HG02623 (cell line): ENCODE data around the gene CCDC93.

Experiments used
- ATAC-seq: cut with Tn5 transposase; IDR thresholded peaks from one replicate; pipeline ENCODE4 v1.9.1; 2021; ENCODE audit warnings: moderate library complexity; ENCODE audit not compliant: unreplicated experiment

Gene CCDC93, protein sequence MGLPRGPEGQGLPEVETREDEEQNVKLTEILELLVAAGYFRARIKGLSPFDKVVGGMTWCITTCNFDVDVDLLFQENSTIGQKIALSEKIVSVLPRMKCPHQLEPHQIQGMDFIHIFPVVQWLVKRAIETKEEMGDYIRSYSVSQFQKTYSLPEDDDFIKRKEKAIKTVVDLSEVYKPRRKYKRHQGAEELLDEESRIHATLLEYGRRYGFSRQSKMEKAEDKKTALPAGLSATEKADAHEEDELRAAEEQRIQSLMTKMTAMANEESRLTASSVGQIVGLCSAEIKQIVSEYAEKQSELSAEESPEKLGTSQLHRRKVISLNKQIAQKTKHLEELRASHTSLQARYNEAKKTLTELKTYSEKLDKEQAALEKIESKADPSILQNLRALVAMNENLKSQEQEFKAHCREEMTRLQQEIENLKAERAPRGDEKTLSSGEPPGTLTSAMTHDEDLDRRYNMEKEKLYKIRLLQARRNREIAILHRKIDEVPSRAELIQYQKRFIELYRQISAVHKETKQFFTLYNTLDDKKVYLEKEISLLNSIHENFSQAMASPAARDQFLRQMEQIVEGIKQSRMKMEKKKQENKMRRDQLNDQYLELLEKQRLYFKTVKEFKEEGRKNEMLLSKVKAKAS

GRCh38 chr2:118013724-118014491 is at the start of gene CCDC93:
TSS of gene CCDC93 (minus strand) at chr2:118014070. CDS start at chr2:118013995, 75 bp downstream.
- peak; percentile 88 for ATAC-seq

GRCh38 chr2:118062669-118063068 is 48.8 kb upstream of the CCDC93 start:
- no peak for ATAC-seq

DNA sequence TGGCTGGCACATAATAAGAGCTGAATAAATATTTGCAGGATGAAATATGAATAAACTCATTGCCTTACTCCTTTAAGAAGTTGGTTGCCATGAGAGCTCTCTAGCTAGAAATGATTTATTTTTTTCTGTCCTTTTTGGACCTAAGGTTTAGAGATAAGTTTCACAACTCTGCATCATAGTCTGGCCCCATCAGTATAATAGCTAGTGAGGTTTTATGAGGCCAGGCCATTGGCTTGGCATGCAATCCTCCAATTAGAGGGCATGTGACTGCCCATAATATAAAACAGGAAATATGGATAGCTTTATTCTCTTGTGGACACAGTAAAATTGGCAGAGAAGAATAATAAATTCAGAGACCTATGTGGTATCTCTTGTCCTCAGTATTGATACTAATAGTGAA is 48.2 kb upstream of the CCDC93 start:
- no peak for ATAC-seq

GRCh38 chr2:118061135-118061955 is 47.5 kb upstream of the CCDC93 start:
- ATAC-seq: peak; percentile 80

DNA sequence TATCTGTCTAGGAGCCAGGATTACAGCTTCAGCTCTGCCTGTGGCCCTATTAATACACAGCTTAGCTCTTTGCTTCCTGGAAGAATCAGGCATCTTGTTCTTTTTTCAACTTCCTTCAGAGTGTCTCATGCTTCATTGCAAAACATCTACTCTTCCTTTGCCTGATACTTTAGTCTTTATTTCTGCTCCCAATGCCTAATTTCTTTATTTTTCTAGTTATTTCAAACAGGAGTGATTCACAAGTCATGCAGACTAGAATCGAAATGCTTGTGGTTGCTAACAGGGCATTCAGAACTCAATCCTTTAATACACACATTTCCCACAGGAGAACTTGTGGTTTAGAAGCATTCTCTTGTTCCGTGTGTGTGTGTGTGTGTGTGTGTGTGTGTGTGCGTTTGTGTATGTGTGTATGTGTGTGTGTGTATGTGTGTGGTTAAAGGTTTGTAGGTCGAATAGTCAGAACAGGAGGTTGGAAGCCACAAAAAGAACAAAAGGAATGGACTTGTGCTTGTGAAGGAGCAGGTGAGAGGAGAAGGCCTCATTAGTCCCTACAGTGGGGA is 46.1 kb upstream of the CCDC93 start:
- ATAC-seq: no peak

DNA sequence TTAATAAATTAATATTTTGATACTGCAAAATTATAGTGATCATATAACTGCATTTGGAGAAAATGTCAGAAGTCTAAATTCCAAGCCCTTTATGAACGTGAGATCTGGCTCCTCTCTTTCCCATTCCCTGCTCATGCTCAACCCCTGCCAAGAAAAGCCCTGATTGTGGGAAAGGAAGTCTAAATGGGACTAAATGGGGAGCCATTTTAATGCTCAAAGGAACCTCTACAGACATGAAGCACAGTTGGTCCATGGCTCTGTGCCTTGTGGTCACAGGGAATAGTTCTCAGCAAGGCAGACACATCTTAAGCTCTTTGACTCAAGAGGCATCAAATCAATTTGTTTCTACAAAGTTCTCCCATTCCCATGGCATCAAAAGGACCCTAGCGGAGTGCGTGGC is 45.1 kb upstream of the CCDC93 start:
- no peak for ATAC-seq

DNA sequence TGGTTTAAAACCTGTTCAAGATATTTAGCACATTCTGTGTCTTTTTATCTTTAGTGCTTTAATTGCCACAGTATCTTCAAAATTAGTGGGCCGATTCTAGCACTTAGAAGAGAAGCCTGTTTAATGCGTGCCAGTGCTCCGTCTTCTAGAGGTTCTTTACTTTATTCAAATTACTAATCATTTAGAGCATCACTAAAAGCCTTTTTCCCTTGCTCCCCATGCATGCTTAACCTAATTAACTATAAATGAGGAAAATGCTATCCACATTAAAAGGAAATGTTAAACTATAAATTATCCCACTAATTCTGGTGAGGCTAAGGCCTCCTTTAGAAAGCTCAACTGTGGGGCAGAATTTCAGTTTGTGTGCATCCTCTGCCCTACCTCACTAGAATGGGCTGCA is 42.9 kb upstream of the CCDC93 start:
- ATAC-seq: no peak

- ATAC-seq: peak; percentile 80
Measured at GRCh38 chr2:118056165-118056534, 42.3 kb upstream of the CCDC93 start.

DNA sequence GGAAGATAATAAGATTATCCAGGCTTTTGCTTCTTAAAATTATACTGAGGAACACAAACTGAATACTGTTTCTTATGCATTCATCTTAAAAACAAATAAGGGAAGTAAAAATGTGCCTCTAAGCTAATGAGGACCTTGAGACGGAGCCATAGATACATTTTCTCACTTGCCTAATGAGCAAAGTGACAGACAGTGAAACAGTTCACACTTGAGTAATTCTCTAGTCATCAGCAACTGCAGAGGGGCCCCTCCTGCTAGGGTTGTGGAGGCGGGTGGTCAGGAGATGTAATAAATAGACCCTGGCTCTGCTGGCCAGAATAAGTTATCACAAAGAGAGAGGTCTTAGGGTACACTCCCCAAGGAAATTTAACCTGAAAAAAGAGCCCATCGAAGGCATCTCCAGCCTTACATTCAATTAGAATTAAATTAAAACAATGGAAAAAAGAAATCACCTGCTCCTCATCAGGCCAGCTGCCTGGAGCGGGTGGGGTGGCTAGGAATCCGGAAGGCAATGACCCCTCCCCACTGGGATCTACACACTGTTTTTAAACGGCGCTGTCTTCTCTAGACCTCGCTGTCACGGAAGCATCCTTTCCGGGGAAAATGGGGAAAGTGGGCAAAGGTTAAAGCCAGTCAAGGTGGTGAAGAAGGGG is 41.8 kb upstream of the CCDC93 start:
- peak; percentile 85 for ATAC-seq

GRCh38 chr2:118054213-118055008 is 40.5 kb upstream of the CCDC93 start:
- ATAC-seq: no peak

GRCh38 chr2:118053681-118054080 is 39.8 kb upstream of the CCDC93 start:
- no peak for ATAC-seq

GRCh38 chr2:118052474-118052873 is 38.6 kb upstream of the CCDC93 start:
- no peak for ATAC-seq

- no peak for ATAC-seq
Measured at GRCh38 chr2:118051826-118052358, 38.0 kb upstream of the CCDC93 start.

DNA sequence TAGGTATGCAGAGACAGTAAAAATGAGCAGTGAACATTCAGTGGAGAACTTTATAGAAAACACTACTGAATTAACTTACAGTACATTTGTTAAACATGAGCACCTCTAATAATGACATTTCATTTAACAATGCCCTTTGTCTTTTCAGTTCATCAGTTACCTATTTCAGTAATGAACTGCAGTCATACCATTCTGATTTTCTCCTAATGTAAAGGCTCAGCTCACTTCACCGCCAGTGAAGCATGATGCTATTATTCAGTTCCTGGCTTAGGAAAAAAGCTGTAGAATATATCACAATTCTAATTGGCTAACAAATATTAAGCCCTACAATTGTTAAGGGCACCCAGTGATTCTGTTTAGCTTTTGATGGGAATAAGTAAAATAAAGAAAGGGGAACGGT is 37.1 kb upstream of the CCDC93 start:
- no peak for ATAC-seq

GRCh38 chr2:118050386-118050785 is 36.5 kb upstream of the CCDC93 start:
- ATAC-seq: no peak

GRCh38 chr2:118049816-118050140 is 35.9 kb upstream of the CCDC93 start:
- ATAC-seq: no peak

- ATAC-seq: no peak
Measured at GRCh38 chr2:118049140-118049815, 35.4 kb upstream of the CCDC93 start.

- no peak for ATAC-seq
Measured at GRCh38 chr2:118048401-118048800, 34.5 kb upstream of the CCDC93 start.

GRCh38 chr2:118047380-118047826 is 33.5 kb upstream of the CCDC93 start:
- no peak for ATAC-seq
